GM12878 (cell line): ENCODE results near the gene MACROD2. TPM values are rescaled to one million over a fixed set of nuclear protein-coding genes. Genes with fewer than 3 reads are reported as not detected.

Experiments used
- ATAC-seq: fragments of 200-7000 bp; cut with Tn5 transposase; 3 replicates; pipeline ENCODE4 v1.9.1; 2020; ENCODE audit warnings: mild to moderate bottlenecking, moderate library complexity
- BruUV-seq: library from RNA; stranded (reverse); fragments of 400-500 nt; replicated peaks from 2 replicates; lab custom pipeline; 2021; lab: Mats Ljungman, UMichigan
- CTCF ChIA-PET: fragments of 300-600 bp; sonication (Branson Sonifier 250); formaldehyde crosslinking; extraction: SDS; loops from one replicate; lab custom pipeline; 2021; ENCODE audit warnings: inconsistent platforms; lab: Yijun Ruan, JAX
- POLR2A ChIA-PET: fragments of 350-600 bp; formaldehyde crosslinking; extraction: SDS; loops from one replicate; lab custom pipeline; 2021; ENCODE audit warnings: inconsistent platforms; lab: Charles Lee
- RAD21 ChIA-PET: fragments of 300-600 bp; sonication (Branson Sonifier 250); formaldehyde crosslinking; loops from one replicate; lab custom pipeline; 2023; ENCODE audit warnings: antibody characterized with exemption; ENCODE audit not compliant: unreplicated experiment; lab: Charles Lee
- SMC1A ChIA-PET: fragments of 300-600 bp; sonication (Branson Sonifier 250); formaldehyde crosslinking; loops from one replicate; lab custom pipeline; 2023; ENCODE audit not compliant: unreplicated experiment, uncharacterized antibody; lab: Charles Lee
- DNase-seq: peaks from one replicate; pipeline ENCODE4 v3.0.0-alpha.2; 2011; ENCODE audit warnings: low read depth, low spot score
- FAIRE-seq: peaks from 3 replicates; lab custom pipeline; 2011; peaks lifted over from hg19 to GRCh38; lab: Jason Lieb, UNC
- H2AFZ ChIP-seq: 2 replicates; pipeline ENCODE4 v1.6.0; 2011; ENCODE audit warnings: low read depth, low read length, control low read depth; ENCODE audit not compliant: control insufficient read depth
- H3K27ac ChIP-seq: 2 replicates; pipeline ENCODE4 v1.5.1; 2011; ENCODE audit warnings: control low read depth; ENCODE audit not compliant: control insufficient read depth, insufficient read depth
- H3K27me3 ChIP-seq, 2 experiments: replicated peaks in 1 of 2; 2 replicates each; pipeline versions ENCODE4 v1.6.0 to v1.6.1; 2011; ENCODE audit warnings: low read length in 1 of 2; ENCODE audit not compliant: control insufficient read depth in 2 of 2, insufficient read depth in 2 of 2
- H3K36me3 ChIP-seq, 2 experiments: 2 replicates each; pipeline ENCODE4 v1.5.1; 2011; ENCODE audit warnings: low read length in 1 of 2; ENCODE audit not compliant: control insufficient read depth in 2 of 2, insufficient read depth in 2 of 2
- H3K4me1 ChIP-seq: 2 replicates; pipeline ENCODE4 v1.6.1; 2011; ENCODE audit warnings: mild to moderate bottlenecking, low read length, moderate library complexity, mixed read lengths; ENCODE audit not compliant: control insufficient read depth, insufficient read depth
- H3K4me2 ChIP-seq: 2 replicates; pipeline ENCODE4 v1.6.0; 2011; ENCODE audit warnings: control low read depth; ENCODE audit not compliant: control insufficient read depth, insufficient read depth
- H3K4me3 ChIP-seq: fragments of 200-600 bp; sonication (generic); 2 replicates; pipeline ENCODE4 v1.5.1; 2016
- H3K79me2 ChIP-seq: 2 replicates; pipeline ENCODE4 v1.6.0; 2011; ENCODE audit warnings: low read length; ENCODE audit not compliant: control insufficient read depth, insufficient read depth
- H3K9ac ChIP-seq: 2 replicates; pipeline ENCODE4 v1.8.0; 2011; ENCODE audit warnings: low read length, control low read depth, mixed read lengths; ENCODE audit not compliant: control insufficient read depth, insufficient read depth
- H3K9me3 ChIP-seq: replicated peaks from 3 replicates; pipeline ENCODE4 v1.5.1; 2011; ENCODE audit warnings: mild to moderate bottlenecking, low read length; ENCODE audit not compliant: control insufficient read depth, insufficient read depth
- H4K20me1 ChIP-seq: 2 replicates; pipeline ENCODE4 v1.6.0; 2011; ENCODE audit not compliant: control insufficient read depth, insufficient read depth
- CBX5 ChIP-seq: sonication (generic); IDR thresholded peaks from 2 replicates; pipeline ENCODE4 v1.6.1; 2016; ENCODE audit warnings: low read depth, moderate library complexity, mild to moderate bottlenecking, inconsistent platforms
- CHD1 ChIP-seq: IDR thresholded peaks from 2 replicates; pipeline ENCODE4 v1.6.1; 2012; ENCODE audit warnings: low read depth, low read length, improper control_type of control experiment
- EZH2 ChIP-seq: IDR thresholded peaks from 2 replicates; pipeline ENCODE4 v1.6.1; 2012; ENCODE audit warnings: low read depth, mild to moderate bottlenecking, control low read depth, inconsistent platforms, low read length, borderline replicate concordance; ENCODE audit not compliant: control insufficient read depth
- MEF2A ChIP-seq: IDR thresholded peaks from 2 replicates; pipeline ENCODE4 v1.6.1; 2011; ENCODE audit warnings: low read depth, mild to moderate bottlenecking, low read length, moderate library complexity; ENCODE audit not compliant: insufficient read depth
- PAX8 ChIP-seq: fragments of 450-650 bp; IDR thresholded peaks from 2 replicates; pipeline ENCODE4 v1.6.1; 2017; ENCODE audit warnings: mild to moderate bottlenecking, moderate library complexity
- RBBP5 ChIP-seq: fragments of 200-600 bp; sonication (generic); conservative IDR thresholded peaks from 2 replicates; pipeline ENCODE4 v1.6.1; 2016
- SPI1 ChIP-seq: IDR thresholded peaks from 2 replicates; pipeline ENCODE4 v1.6.1; 2011; ENCODE audit warnings: low read depth, mild to moderate bottlenecking, low read length, moderate library complexity, borderline replicate concordance; ENCODE audit not compliant: insufficient read depth
- TBL1XR1 ChIP-seq: IDR thresholded peaks from 2 replicates; pipeline ENCODE4 v1.6.1; 2012; ENCODE audit warnings: low read depth, low read length, improper control_type of control experiment
- WGBS: methylation state at CpG from one replicate; pipeline ENCODE4 v1.1.6; 2016; ENCODE audit warnings: low lambda C conversion rate; ENCODE audit not compliant: insufficient replicate concordance, insufficient coverage; ENCODE audit errors: missing lambda C conversion rate; 5-methylcytosine and 5-hydroxymethylcytosine counted together
- in situ Hi-C: fragments of 300-500 bp; cut with MboI; formaldehyde crosslinking; loops from 9 replicates; pipeline ENCODE4 v1.14.3; 2018; ENCODE audit warnings: mixed read lengths
- intact Hi-C: fragments of 100-400 bp; cut with micrococcal nuclease; formaldehyde crosslinking; loops from one replicate; pipeline ENCODE4 v1.14.2; 2022; ENCODE audit not compliant: unreplicated experiment
- polyA plus RNA-seq, 11 experiments: library from polyadenylated mRNA; depleted of rRNA in 4 of 11; unstranded in 6 of 11; stranded (reverse) in 5 of 11; fragments of >200 nt; fragmentation: Nextera tagmentation in 4 of 11; fragmentation: Illumina TruSeq in 1 of 11; extraction: Ambion mirVana in 4 of 11; extraction: Trizol in 1 of 11; gene quantifications; 1 replicate in 1 of 11; 2 replicates in 10 of 11; pipeline versions ENCODE4 v1.2.1 to v1.2.3, GENCODE V29; 2011 to 2016; ENCODE audit warnings: inconsistent platforms in 2 of 11, missing spikeins in 2 of 11, low read depth in 1 of 11
- total RNA-seq, 4 experiments: library from RNA; depleted of rRNA in 3 of 4; stranded (reverse); fragments of >200 nt in 3 of 4; fragmentation: Illumina TruSeq in 1 of 4; extraction: Trizol in 1 of 4; gene quantifications; 2 replicates each; pipeline versions ENCODE4 v1.2.1 to v1.2.3, GENCODE V29; 2013 to 2021
- TF ChIP-seq, protein P1 (sequence below): IDR thresholded peaks from 2 replicates; pipeline ENCODE4 v1.6.1; 2011; ENCODE audit warnings: low read depth, low read length, improper control_type of control experiment, borderline replicate concordance
- TF ChIP-seq, protein P2 (sequence below): fragments of 450-650 bp; IDR thresholded peaks from 2 replicates; pipeline ENCODE4 v1.6.1; 2016; ENCODE audit warnings: mild to moderate bottlenecking
- TF ChIP-seq, protein P3 (sequence below): fragments of 150-350 bp; IDR thresholded peaks from 2 replicates; pipeline ENCODE4 v1.6.1; 2014; ENCODE audit warnings: mild to moderate bottlenecking, low read depth, low read length
- TF ChIP-seq, protein P4 (sequence below): fragments of 450-650 bp; IDR thresholded peaks from 2 replicates; pipeline ENCODE4 v1.6.1; 2017; ENCODE audit warnings: mild to moderate bottlenecking, low read depth, inconsistent platforms; ENCODE audit not compliant: poor library complexity, severe bottlenecking
- TF ChIP-seq, protein P5 (sequence below): IDR thresholded peaks from 2 replicates; pipeline ENCODE4 v1.6.1; 2012; ENCODE audit warnings: mild to moderate bottlenecking, low read depth, low read length

MACROD2 gene
- total and polyA plus RNA-seq, 10 of the 15 experiments (the other 5 are each of a cell fraction or from before 2014, with no cell fraction given): 1.1 to 21.5 (median 2.2) TPM

DNA sequence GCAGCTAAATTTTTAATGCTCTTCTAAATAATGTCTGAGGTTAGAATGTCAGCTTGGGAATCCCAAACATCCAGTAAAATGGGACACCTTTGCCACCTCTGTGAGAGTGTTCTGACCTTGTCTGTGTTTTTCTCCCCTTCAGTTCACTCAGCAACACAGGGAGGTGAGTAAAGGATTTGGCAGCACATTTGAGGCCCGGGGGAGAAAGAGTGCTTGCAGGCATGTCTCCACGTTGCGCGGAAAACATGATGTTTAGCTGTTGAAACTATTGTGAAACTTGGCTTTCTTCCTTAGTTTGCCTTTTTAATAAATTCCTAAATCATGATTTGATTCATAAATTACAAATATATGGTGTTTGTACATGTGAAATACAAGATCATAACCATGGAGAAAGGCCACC, 1049.9 kb downstream of the MACROD2 start:
- no peak for DNase-seq
- ChIA-PET CTCF (no interaction called here), SMC1A (no interaction called here), POLR2A (interaction anchor here (0.7 kb wide), 1 partner anchor 691 kb away, joined by 8 read pairs; no protein-coding TSS in a partner anchor), RAD21 (no interaction called here)
- no peaks in the 10 kb centered on the region for H3K79me2 ChIP-seq
- no peak overlapping the region for H3K27ac ChIP-seq
- intact Hi-C loops (no loop called here), in situ Hi-C loops (no loop called here)
- no peaks in the 10 kb centered on the region for H3K9me3 ChIP-seq
- FAIRE-seq: no peak
- no peaks in the 10 kb centered on the region for H3K36me3 ChIP-seq
- H3K4me3 ChIP-seq: no peak overlapping the region
- H3K4me2 ChIP-seq: no peak overlapping the region
- H4K20me1 ChIP-seq: no peaks in the 10 kb centered on the region
- H3K27me3 ChIP-seq: no peaks in the 10 kb centered on the region
- no peak for ATAC-seq
- 69% methylated on average over 4 of the region's 4 CpGs for WGBS
- BruUV-seq: no TSS peak
- H3K4me1 ChIP-seq: no peaks in the 10 kb centered on the region
- no peak overlapping the region for H2AFZ ChIP-seq
- H3K9ac ChIP-seq: no peak overlapping the region
- TF ChIP-seq EZH2 (no peak), CBX5 (no peak), MEF2A (no peak), TBL1XR1 (no peak), CHD1 (no peak), SPI1 (no peak), RBBP5 (no peak), PAX8 (no peak)
- TF ChIP-seq, protein P1, sequence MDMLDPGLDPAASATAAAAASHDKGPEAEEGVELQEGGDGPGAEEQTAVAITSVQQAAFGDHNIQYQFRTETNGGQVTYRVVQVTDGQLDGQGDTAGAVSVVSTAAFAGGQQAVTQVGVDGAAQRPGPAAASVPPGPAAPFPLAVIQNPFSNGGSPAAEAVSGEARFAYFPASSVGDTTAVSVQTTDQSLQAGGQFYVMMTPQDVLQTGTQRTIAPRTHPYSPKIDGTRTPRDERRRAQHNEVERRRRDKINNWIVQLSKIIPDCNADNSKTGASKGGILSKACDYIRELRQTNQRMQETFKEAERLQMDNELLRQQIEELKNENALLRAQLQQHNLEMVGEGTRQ: no peak
- TF ChIP-seq, protein P2, sequence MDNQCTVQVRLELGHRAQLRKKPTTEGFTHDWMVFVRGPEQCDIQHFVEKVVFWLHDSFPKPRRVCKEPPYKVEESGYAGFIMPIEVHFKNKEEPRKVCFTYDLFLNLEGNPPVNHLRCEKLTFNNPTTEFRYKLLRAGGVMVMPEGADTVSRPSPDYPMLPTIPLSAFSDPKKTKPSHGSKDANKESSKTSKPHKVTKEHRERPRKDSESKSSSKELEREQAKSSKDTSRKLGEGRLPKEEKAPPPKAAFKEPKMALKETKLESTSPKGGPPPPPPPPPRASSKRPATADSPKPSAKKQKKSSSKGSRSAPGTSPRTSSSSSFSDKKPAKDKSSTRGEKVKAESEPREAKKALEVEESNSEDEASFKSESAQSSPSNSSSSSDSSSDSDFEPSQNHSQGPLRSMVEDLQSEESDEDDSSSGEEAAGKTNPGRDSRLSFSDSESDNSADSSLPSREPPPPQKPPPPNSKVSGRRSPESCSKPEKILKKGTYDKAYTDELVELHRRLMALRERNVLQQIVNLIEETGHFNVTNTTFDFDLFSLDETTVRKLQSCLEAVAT: no peak
- TF ChIP-seq, protein P3, sequence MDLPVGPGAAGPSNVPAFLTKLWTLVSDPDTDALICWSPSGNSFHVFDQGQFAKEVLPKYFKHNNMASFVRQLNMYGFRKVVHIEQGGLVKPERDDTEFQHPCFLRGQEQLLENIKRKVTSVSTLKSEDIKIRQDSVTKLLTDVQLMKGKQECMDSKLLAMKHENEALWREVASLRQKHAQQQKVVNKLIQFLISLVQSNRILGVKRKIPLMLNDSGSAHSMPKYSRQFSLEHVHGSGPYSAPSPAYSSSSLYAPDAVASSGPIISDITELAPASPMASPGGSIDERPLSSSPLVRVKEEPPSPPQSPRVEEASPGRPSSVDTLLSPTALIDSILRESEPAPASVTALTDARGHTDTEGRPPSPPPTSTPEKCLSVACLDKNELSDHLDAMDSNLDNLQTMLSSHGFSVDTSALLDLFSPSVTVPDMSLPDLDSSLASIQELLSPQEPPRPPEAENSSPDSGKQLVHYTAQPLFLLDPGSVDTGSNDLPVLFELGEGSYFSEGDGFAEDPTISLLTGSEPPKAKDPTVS: no peak
- TF ChIP-seq, protein P4, sequence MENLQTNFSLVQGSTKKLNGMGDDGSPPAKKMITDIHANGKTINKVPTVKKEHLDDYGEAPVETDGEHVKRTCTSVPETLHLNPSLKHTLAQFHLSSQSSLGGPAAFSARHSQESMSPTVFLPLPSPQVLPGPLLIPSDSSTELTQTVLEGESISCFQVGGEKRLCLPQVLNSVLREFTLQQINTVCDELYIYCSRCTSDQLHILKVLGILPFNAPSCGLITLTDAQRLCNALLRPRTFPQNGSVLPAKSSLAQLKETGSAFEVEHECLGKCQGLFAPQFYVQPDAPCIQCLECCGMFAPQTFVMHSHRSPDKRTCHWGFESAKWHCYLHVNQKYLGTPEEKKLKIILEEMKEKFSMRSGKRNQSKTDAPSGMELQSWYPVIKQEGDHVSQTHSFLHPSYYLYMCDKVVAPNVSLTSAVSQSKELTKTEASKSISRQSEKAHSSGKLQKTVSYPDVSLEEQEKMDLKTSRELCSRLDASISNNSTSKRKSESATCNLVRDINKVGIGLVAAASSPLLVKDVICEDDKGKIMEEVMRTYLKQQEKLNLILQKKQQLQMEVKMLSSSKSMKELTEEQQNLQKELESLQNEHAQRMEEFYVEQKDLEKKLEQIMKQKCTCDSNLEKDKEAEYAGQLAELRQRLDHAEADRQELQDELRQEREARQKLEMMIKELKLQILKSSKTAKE: no peak
- TF ChIP-seq, protein P5, sequence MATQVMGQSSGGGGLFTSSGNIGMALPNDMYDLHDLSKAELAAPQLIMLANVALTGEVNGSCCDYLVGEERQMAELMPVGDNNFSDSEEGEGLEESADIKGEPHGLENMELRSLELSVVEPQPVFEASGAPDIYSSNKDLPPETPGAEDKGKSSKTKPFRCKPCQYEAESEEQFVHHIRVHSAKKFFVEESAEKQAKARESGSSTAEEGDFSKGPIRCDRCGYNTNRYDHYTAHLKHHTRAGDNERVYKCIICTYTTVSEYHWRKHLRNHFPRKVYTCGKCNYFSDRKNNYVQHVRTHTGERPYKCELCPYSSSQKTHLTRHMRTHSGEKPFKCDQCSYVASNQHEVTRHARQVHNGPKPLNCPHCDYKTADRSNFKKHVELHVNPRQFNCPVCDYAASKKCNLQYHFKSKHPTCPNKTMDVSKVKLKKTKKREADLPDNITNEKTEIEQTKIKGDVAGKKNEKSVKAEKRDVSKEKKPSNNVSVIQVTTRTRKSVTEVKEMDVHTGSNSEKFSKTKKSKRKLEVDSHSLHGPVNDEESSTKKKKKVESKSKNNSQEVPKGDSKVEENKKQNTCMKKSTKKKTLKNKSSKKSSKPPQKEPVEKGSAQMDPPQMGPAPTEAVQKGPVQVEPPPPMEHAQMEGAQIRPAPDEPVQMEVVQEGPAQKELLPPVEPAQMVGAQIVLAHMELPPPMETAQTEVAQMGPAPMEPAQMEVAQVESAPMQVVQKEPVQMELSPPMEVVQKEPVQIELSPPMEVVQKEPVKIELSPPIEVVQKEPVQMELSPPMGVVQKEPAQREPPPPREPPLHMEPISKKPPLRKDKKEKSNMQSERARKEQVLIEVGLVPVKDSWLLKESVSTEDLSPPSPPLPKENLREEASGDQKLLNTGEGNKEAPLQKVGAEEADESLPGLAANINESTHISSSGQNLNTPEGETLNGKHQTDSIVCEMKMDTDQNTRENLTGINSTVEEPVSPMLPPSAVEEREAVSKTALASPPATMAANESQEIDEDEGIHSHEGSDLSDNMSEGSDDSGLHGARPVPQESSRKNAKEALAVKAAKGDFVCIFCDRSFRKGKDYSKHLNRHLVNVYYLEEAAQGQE: no peak
